Liver (tissue), 9 donors: Measurements from ENCODE around the gene PWWP2B. TPM values are rescaled to one million over a fixed set of nuclear protein-coding genes. Genes with fewer than 3 reads are reported as not detected.

Experiments used
- DNase-seq: peaks from one replicate; pipeline ENCODE4 v3.0.0-alpha.2; 2017; ENCODE audit warnings: low spot score
- H3K27ac ChIP-seq, 2 donors: one replicate each; pipeline ENCODE4 v1.7.0; 2013; ENCODE audit warnings: inconsistent platforms in 2 of 2, low read length in 2 of 2, control low read depth in 1 of 2, low read depth in 1 of 2, mild to moderate bottlenecking in 1 of 2
- H3K27me3 ChIP-seq, 4 donors: one replicate each; pipeline versions ENCODE4 v1.6.1 to v1.7.0; 2013; ENCODE audit warnings: low read length in 3 of 4, inconsistent platforms in 1 of 4, mild to moderate bottlenecking in 1 of 4, moderate library complexity in 1 of 4; ENCODE audit not compliant: control insufficient read depth in 4 of 4, insufficient read depth in 4 of 4
- H3K36me3 ChIP-seq, 4 donors: one replicate each; pipeline versions ENCODE4 v1.6.1 to v1.7.0; 2013; ENCODE audit warnings: low read length in 3 of 4, mild to moderate bottlenecking in 3 of 4, low read depth in 1 of 4, moderate library complexity in 1 of 4; ENCODE audit not compliant: control insufficient read depth in 4 of 4, insufficient read depth in 3 of 4
- H3K4me1 ChIP-seq, 4 donors: one replicate each; pipeline versions ENCODE4 v1.6.1 to v1.7.0; 2013; ENCODE audit warnings: low read length in 3 of 4, mild to moderate bottlenecking in 3 of 4, moderate library complexity in 1 of 4; ENCODE audit not compliant: control insufficient read depth in 4 of 4, insufficient read depth in 4 of 4
- H3K4me3 ChIP-seq, 3 donors: one replicate each; pipeline versions ENCODE4 v1.6.1 to v1.7.0; 2013; ENCODE audit warnings: low read length in 3 of 3, control low read depth in 1 of 3, low read depth in 1 of 3, mild to moderate bottlenecking in 1 of 3
- H3K9ac ChIP-seq, 2 donors: one replicate each; pipeline ENCODE4 v1.7.0; 2013; ENCODE audit warnings: low read length in 2 of 2, mild to moderate bottlenecking in 2 of 2, moderate library complexity in 2 of 2, control low read depth in 1 of 2, low read depth in 1 of 2
- H3K9me3 ChIP-seq, 4 donors: one replicate each; pipeline versions ENCODE4 v1.6.1 to v1.7.0; 2013; ENCODE audit warnings: low read length in 3 of 4; ENCODE audit not compliant: control insufficient read depth in 4 of 4
- ATF3 ChIP-seq: IDR thresholded peaks from 2 replicates; pipeline ENCODE4 v1.6.1; 2016; ENCODE audit warnings: antibody characterized with exemption
- CTCF ChIP-seq: fragments of 150-350 bp; IDR thresholded peaks from 2 replicates; pipeline ENCODE4 v1.5.1; 2017; ENCODE audit warnings: improper control_type of control experiment, low read depth, low read length; ENCODE audit not compliant: missing input control
- EGR1 ChIP-seq, 2 donors: IDR thresholded peaks; 2 replicates each; pipeline ENCODE4 v1.6.1; 2016 to 2018; ENCODE audit warnings: antibody characterized with exemption in 2 of 2, low read depth in 2 of 2
- FOXA1 ChIP-seq: IDR thresholded peaks from 2 replicates; pipeline ENCODE4 v1.6.1; 2016; ENCODE audit warnings: antibody characterized with exemption
- FOXA2 ChIP-seq: IDR thresholded peaks from 2 replicates; pipeline ENCODE4 v1.6.1; 2016; ENCODE audit warnings: antibody characterized with exemption
- GABPA ChIP-seq, 2 donors: IDR thresholded peaks in 1 of 2; conservative IDR thresholded peaks in 1 of 2; 2 replicates each; pipeline ENCODE4 v1.6.1; 2016; ENCODE audit warnings: antibody characterized with exemption in 2 of 2, mild to moderate bottlenecking in 1 of 2, moderate library complexity in 1 of 2
- HNF4A ChIP-seq, 2 donors: conservative IDR thresholded peaks; 2 replicates each; pipeline ENCODE4 v1.6.1; 2016; ENCODE audit warnings: antibody characterized with exemption in 2 of 2, mild to moderate bottlenecking in 2 of 2
- HNF4G ChIP-seq: IDR thresholded peaks from 2 replicates; pipeline ENCODE4 v1.6.1; 2016; ENCODE audit warnings: antibody characterized with exemption
- JUND ChIP-seq, 2 donors: IDR thresholded peaks; 2 replicates each; pipeline ENCODE4 v1.6.1; 2016; ENCODE audit warnings: antibody characterized with exemption in 2 of 2
- NR2F2 ChIP-seq: IDR thresholded peaks from 2 replicates; pipeline ENCODE4 v1.6.1; 2016; ENCODE audit warnings: antibody characterized with exemption
- RAD21 ChIP-seq, 2 donors: IDR thresholded peaks; 2 replicates each; pipeline ENCODE4 v1.6.1; 2016; ENCODE audit warnings: antibody characterized with exemption in 2 of 2, mild to moderate bottlenecking in 2 of 2
- REST ChIP-seq: IDR thresholded peaks from 2 replicates; pipeline ENCODE4 v1.6.1; 2016; ENCODE audit warnings: antibody characterized with exemption, mild to moderate bottlenecking
- RXRA ChIP-seq, 2 donors: IDR thresholded peaks; 2 replicates each; pipeline ENCODE4 v1.6.1; 2017 to 2018; ENCODE audit warnings: antibody characterized with exemption in 2 of 2, mild to moderate bottlenecking in 1 of 2
- SP1 ChIP-seq: IDR thresholded peaks from 2 replicates; pipeline ENCODE4 v1.6.1; 2018; ENCODE audit warnings: antibody characterized with exemption, mild to moderate bottlenecking
- TAF1 ChIP-seq: conservative IDR thresholded peaks from 2 replicates; pipeline ENCODE4 v1.6.1; 2016; ENCODE audit warnings: antibody characterized with exemption, mild to moderate bottlenecking
- YY1 ChIP-seq: IDR thresholded peaks from 2 replicates; pipeline ENCODE4 v1.6.1; 2016; ENCODE audit warnings: antibody characterized with exemption, mild to moderate bottlenecking
- WGBS: extraction: QIAGEN DNeasy Blood & Tissue Kit; methylation state at CpG from one replicate; pipeline ENCODE4 v1.1.7; 2013; 5-methylcytosine and 5-hydroxymethylcytosine counted together
- polyA plus RNA-seq, 2 donors: library from polyadenylated mRNA; stranded (reverse) in 1 of 2; unstranded in 1 of 2; fragments of 200-250 nt in 1 of 2; fragments of >200 nt in 1 of 2; fragmentation: Nextera tagmentation in 1 of 2; extraction: Ambion mirVana in 1 of 2; gene quantifications; one replicate each; pipeline versions ENCODE4 v1.2.1 to v1.2.3, GENCODE V29; 2013 to 2015
- total RNA-seq, 2 donors: library from RNA; depleted of rRNA; stranded (reverse); fragments of >200 nt; gene quantifications; one replicate each; pipeline ENCODE4 v1.2.3, GENCODE V29; 2014
- TF ChIP-seq, protein P1 (sequence below): IDR thresholded peaks from 2 replicates; pipeline ENCODE4 v1.6.1; 2016; ENCODE audit warnings: antibody characterized with exemption
- TF ChIP-seq, protein P2 (sequence below): IDR thresholded peaks from 2 replicates; pipeline ENCODE4 v1.6.1; 2016; ENCODE audit warnings: antibody characterized with exemption
- donor health status: healthy.
- donor health status: healthy.
- donor health status: healthy.
- donor health status: healthy.
- donor health status: healthy.

The PWWP2B gene
- total and polyA plus RNA-seq, 4 donors = 0.75 to 4.2 (median 3.6) TPM

- Histone ChIP-seq H3K4me1 (peaks cover 0 to 17% (median 6%) of the 10 kb centered on the region in 4 donors), H3K4me3 (no peak overlapping the region), H3K27me3 (no peaks in the 10 kb centered on the region), H3K36me3 (no peaks in the 10 kb centered on the region), H3K9me3 (no peaks in the 10 kb centered on the region), H3K27ac (no peak overlapping the region), H3K9ac (no peak overlapping the region)
- WGBS = 84% methylated on average over 19 of the region's 19 CpGs
- no peak for TF ChIP-seq FOXA1
- TF ChIP-seq, protein P1, sequence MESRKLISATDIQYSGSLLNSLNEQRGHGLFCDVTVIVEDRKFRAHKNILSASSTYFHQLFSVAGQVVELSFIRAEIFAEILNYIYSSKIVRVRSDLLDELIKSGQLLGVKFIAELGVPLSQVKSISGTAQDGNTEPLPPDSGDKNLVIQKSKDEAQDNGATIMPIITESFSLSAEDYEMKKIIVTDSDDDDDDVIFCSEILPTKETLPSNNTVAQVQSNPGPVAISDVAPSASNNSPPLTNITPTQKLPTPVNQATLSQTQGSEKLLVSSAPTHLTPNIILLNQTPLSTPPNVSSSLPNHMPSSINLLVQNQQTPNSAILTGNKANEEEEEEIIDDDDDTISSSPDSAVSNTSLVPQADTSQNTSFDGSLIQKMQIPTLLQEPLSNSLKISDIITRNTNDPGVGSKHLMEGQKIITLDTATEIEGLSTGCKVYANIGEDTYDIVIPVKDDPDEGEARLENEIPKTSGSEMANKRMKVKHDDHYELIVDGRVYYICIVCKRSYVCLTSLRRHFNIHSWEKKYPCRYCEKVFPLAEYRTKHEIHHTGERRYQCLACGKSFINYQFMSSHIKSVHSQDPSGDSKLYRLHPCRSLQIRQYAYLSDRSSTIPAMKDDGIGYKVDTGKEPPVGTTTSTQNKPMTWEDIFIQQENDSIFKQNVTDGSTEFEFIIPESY = no peak
- no peak for TF ChIP-seq SP1
- TF ChIP-seq EGR1 (IDR thresholded peaks at IDR 0.05; ENCODE audit: low read depth in 2 of 2) = no peak
- no peak for TF ChIP-seq JUND (IDR thresholded peaks at IDR 0.05)
- no peak for TF ChIP-seq NR2F2
- no peak for TF ChIP-seq RAD21 (IDR thresholded peaks at IDR 0.05)
- no peak for TF ChIP-seq HNF4G
- no peak for TF ChIP-seq GABPA (IDR thresholded peaks at IDR 0.05 in 1 of 2, conservative IDR thresholded peaks at IDR 0.05 in 1 of 2)
- no peak for TF ChIP-seq REST
- no peak for TF ChIP-seq HNF4A (conservative IDR thresholded peaks at IDR 0.05)
- no peak for TF ChIP-seq FOXA2
- TF ChIP-seq, protein P2, sequence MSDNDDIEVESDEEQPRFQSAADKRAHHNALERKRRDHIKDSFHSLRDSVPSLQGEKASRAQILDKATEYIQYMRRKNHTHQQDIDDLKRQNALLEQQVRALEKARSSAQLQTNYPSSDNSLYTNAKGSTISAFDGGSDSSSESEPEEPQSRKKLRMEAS = no peak
- no peak for TF ChIP-seq YY1
- TF ChIP-seq ATF3 = no peak
- TF ChIP-seq TAF1 = no peak
- TF ChIP-seq RXRA (IDR thresholded peaks at IDR 0.05) = no peak
- no peak for TF ChIP-seq CTCF
- DNase-seq = no peak
Measured at GRCh38 chr10:132390921-132391675, 5.9 kb upstream of the PWWP2B start.
